Vagina (tissue), 2 donors: Measurements from ENCODE around the gene PC. TPM values are rescaled to one million over a fixed set of nuclear protein-coding genes. Genes with fewer than 3 reads are reported as not detected.

Experiments
- DNase-seq, 2 donors: peaks; one replicate each; pipeline ENCODE4 v3.0.0-alpha.2; 2017; ENCODE audit errors: extremely low spot score in 2 of 2
- H3K27ac ChIP-seq: fragments of 200-600 bp; sonication (generic); one replicate; pipeline ENCODE4 v1.5.1; 2019
- H3K27me3 ChIP-seq: fragments of 200-600 bp; sonication (generic); one replicate; pipeline ENCODE4 v1.5.1; 2019
- H3K36me3 ChIP-seq, 2 donors: fragments of 200-600 bp; sonication (generic); one replicate each; pipeline ENCODE4 v1.5.1; 2017 to 2019
- H3K4me1 ChIP-seq: fragments of 200-600 bp; sonication (generic); one replicate; pipeline ENCODE4 v1.5.1; 2019
- H3K4me3 ChIP-seq, 2 donors: fragments of 200-600 bp; sonication (generic); 1 replicate in 1 of 2; 2 replicates in 1 of 2; pipeline ENCODE4 v1.5.1; 2016 to 2019
- H3K9me3 ChIP-seq: fragments of 200-600 bp; sonication (generic); one replicate; pipeline ENCODE4 v1.5.1; 2019
- CTCF ChIP-seq, 3 experiments: fragments of 450-650 bp in 2 of 3; fragments of 200-600 bp in 1 of 3; sonication (generic) in 1 of 3; IDR thresholded peaks; one replicate each; pipeline ENCODE4 v1.5.1; 2017 to 2019; ENCODE audit warnings: antibody characterized with exemption in 3 of 3, mild to moderate bottlenecking in 2 of 3, moderate library complexity in 2 of 3
- POLR2A ChIP-seq, 2 donors: fragments of 450-650 bp; IDR thresholded peaks; one replicate each; pipeline ENCODE4 v1.6.1; 2017; ENCODE audit warnings: antibody characterized with exemption in 2 of 2, mild to moderate bottlenecking in 2 of 2, moderate library complexity in 2 of 2
- POLR2AphosphoS5 ChIP-seq, 2 donors: sonication (generic); formaldehyde crosslinking; IDR thresholded peaks; one replicate each; pipeline ENCODE4 v1.9.0; 2017; ENCODE audit warnings: antibody characterized with exemption in 2 of 2, mild to moderate bottlenecking in 2 of 2, low read depth in 1 of 2; ENCODE audit not compliant: insufficient read depth in 1 of 2
- intact Hi-C: fragments of 100-400 bp; cut with DNase I; formaldehyde crosslinking; loops from one replicate; pipeline ENCODE4 v1.15.1; 2023
- total RNA-seq: library from RNA; depleted of rRNA; stranded (reverse); fragments of >200 nt; gene quantifications from one replicate; pipeline ENCODE4 v1.2.3, GENCODE V29; 2016

PC gene
- total RNA-seq, 1 donor from 2014 or later: 34.1 TPM

- intact Hi-C loops: no loop called here
- Histone ChIP-seq H3K4me1 (peaks cover 29% of the 10 kb centered on the region), H3K36me3 (peaks cover 0 to 22% of the 10 kb centered on the region in 2 donors), H3K9me3 (no peaks in the 10 kb centered on the region), H3K4me3 (no peak overlapping the region), H3K27ac (no peak overlapping the region), H3K27me3 (no peaks in the 10 kb centered on the region)
- no peak for DNase-seq
- TF ChIP-seq POLR2AphosphoS5 (IDR thresholded peaks at IDR 0.05; ENCODE audit: insufficient read depth in 1 of 2, low read depth in 1 of 2): no peak
- no peak for TF ChIP-seq POLR2A (IDR thresholded peaks at IDR 0.05)
- TF ChIP-seq CTCF (IDR thresholded peaks at IDR 0.05): no peak
These were observed 112.3 kb downstream of the PC start for GRCh38 chr11:66845876-66846212.

- peaks cover 0 to 22% of the 10 kb centered on the region in 2 donors for H3K36me3 ChIP-seq
- intact Hi-C loops: no loop called here
- TF ChIP-seq CTCF (IDR thresholded peaks at IDR 0.05) (no peak), POLR2AphosphoS5 (IDR thresholded peaks at IDR 0.05; ENCODE audit: insufficient read depth in 1 of 2, low read depth in 1 of 2) (no peak), POLR2A (IDR thresholded peaks at IDR 0.05) (no peak)
- H3K27ac ChIP-seq: no peak overlapping the region
- no peak overlapping the region for H3K4me3 ChIP-seq
- DNase-seq: peak in 1 of 2 donors; percentile 83
- no peaks in the 10 kb centered on the region for H3K9me3 ChIP-seq
- H3K4me1 ChIP-seq: peaks cover 29% of the 10 kb centered on the region
- H3K27me3 ChIP-seq: no peaks in the 10 kb centered on the region
These were observed 112.9 kb downstream of the PC start for GRCh38 chr11:66845143-66845875.

DNA sequence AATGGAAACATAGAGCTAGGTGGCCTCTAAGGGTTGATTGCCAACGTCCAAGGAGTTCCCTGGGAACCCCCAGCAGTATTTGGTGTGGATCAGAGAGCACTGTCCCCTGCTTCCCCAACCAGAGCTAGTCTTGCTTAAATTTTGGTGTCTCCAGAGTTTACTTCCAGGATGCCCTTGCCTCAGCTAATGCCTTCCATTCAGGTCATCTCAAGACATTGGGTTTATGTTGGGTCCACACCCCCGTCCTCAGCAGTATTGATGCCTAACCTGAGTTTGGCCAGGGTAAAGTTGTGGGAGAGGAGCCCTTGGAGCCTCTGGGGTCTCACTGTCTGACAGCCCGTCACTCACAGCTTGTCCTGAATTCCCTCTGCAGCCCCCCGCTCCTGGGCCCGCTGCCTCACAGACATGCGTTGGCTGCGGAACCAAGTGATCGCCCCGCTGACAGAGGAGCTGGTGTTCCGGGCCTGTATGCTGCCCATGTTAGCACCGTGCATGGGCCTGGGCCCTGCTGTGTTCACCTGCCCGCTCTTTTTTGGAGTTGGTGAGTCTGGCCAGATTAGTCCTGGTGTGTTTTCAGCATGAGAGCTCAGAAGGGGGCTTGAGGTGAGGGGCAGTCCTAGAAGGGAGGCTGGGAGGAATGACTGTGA lies 113.6 kb downstream of the PC start:
- TF ChIP-seq POLR2A (IDR thresholded peaks at IDR 0.05) (no peak), POLR2AphosphoS5 (IDR thresholded peaks at IDR 0.05; ENCODE audit: insufficient read depth in 1 of 2, low read depth in 1 of 2) (no peak), CTCF (IDR thresholded peaks at IDR 0.05) (no peak)
- peaks cover 29% of the 10 kb centered on the region for H3K4me1 ChIP-seq
- H3K9me3 ChIP-seq: no peaks in the 10 kb centered on the region
- no peaks in the 10 kb centered on the region for H3K27me3 ChIP-seq
- peak in 1 of 2 donors; percentile 86 for DNase-seq
- no peak overlapping the region for H3K27ac ChIP-seq
- intact Hi-C loops: no loop called here
- peaks cover 0 to 22% of the 10 kb centered on the region in 2 donors for H3K36me3 ChIP-seq
- H3K4me3 ChIP-seq: peak overlapping the region; percentile 86 to 98

DNA sequence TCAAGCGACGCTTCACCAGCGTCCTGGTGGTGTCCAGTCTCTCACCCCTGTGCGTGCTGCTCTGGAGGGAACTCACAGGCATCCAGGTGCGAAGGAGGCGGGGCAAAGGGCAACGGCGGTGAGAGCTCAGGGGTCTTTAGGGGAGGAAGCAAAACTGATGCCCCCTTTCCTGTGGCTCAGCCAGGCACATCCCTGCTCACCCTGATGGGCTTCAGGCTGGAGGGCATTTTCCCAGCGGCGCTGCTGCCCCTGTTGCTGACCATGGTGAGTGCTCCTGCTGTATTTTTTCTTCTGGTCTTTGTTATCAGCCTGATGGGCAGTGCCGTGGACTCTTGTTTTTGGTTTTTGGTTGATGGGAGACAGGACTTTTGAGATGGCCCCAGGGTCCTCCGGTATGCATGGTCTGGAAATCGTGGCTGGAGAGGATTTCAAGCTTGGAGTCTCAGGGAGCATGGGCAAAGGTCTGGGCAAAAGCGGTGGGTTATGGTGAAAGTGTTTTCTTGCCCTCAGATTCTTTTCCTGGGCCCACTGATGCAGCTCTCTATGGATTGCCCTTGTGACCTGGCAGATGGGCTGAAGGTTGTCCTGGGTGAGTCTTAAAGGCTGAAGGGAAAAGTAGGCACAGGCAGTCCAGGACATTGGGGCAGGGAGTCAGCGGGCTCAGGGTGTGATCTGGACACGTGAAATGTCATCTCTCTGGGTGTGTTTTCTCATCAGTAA lies 114.2 kb downstream of the PC start:
- peak overlapping the region; percentile 86 to 98 for H3K4me3 ChIP-seq
- H3K27ac ChIP-seq: peak overlapping the region; percentile 92
- TF ChIP-seq POLR2AphosphoS5 (IDR thresholded peaks at IDR 0.05; ENCODE audit: insufficient read depth in 1 of 2, low read depth in 1 of 2) (no peak), POLR2A (IDR thresholded peaks at IDR 0.05) (no peak), CTCF (IDR thresholded peaks at IDR 0.05) (no peak)
- peaks cover 0 to 22% of the 10 kb centered on the region in 2 donors for H3K36me3 ChIP-seq
- peak in 1 of 2 donors; percentile 86 for DNase-seq
- no peaks in the 10 kb centered on the region for H3K27me3 ChIP-seq
- intact Hi-C loops: no loop called here
- H3K4me1 ChIP-seq: peaks cover 29% of the 10 kb centered on the region
- no peaks in the 10 kb centered on the region for H3K9me3 ChIP-seq
